Activated CD4-positive, alpha-beta T cell treated with anti-CD3 and anti-CD28 coated beads, Interleukin-2, amount 10 ng/mL, durations not matched to agents 24 days and 14 days (primary cell): Measurements from ENCODE around the gene SPP2. TPM values are rescaled to one million over a fixed set of nuclear protein-coding genes. Genes with fewer than 3 reads are reported as not detected.
A peak's percentile ranks its signal among the peaks of the same experiment; 100 is the strongest.

Experiments
- DNase-seq: peaks from one replicate; pipeline ENCODE4 v3.0.0; 2022
- H3K27ac Mint-ChIP-seq: one replicate; pipeline ENCODE4 v1.8.0; 2022; ENCODE audit warnings: mild to moderate bottlenecking, mixed read lengths
- H3K27me3 Mint-ChIP-seq: one replicate; pipeline ENCODE4 v1.8.0; 2022; ENCODE audit warnings: mixed read lengths
- H3K36me3 Mint-ChIP-seq: one replicate; pipeline ENCODE4 v1.8.0; 2022; ENCODE audit warnings: low read depth, mild to moderate bottlenecking, mixed read lengths
- H3K4me1 Mint-ChIP-seq: one replicate; pipeline ENCODE4 v1.8.0; 2021; ENCODE audit warnings: mixed read lengths
- H3K4me3 Mint-ChIP-seq: one replicate; pipeline ENCODE4 v1.8.0; 2022; ENCODE audit warnings: mild to moderate bottlenecking, moderate library complexity, mixed read lengths
- H3K9me3 Mint-ChIP-seq: one replicate; pipeline ENCODE4 v1.8.0; 2021; ENCODE audit warnings: mixed read lengths
- intact Hi-C: fragments of 100-400 bp; cut with micrococcal nuclease; formaldehyde crosslinking; loops from one replicate; pipeline ENCODE4 v1.15.1; 2023
- total RNA-seq: library from RNA; stranded (reverse); gene quantifications from 2 replicates; pipeline ENCODE4 v1.2.3, GENCODE V29; 2022

The SPP2 gene
- total RNA-seq, 1 donor from 2014 or later, result not detected

DNA sequence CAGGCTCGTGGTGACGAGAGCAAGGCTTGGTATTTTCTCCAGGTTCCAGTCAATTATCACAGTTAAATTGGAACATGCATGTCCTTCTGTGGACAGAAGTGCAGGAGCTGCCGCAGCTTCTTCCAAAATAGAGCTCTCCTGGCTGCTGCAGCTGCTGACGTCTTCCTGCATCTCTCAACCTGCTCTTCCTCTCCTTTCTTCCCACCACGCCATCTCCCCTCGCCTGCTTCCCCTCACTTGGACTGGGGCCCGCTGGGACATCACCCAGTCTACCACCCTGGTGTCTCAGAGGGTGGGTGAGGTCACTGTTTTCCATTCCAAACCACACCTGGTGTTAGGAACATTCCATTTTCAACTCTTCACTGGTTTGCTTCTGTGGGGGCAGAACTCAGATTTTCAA is 41.4 kb downstream of the SPP2 start:
- Mint-ChIP-seq H3K36me3 (no peaks in the 10 kb centered on the region), H3K9me3 (no peaks in the 10 kb centered on the region), H3K27me3 (peaks cover 27% of the 10 kb centered on the region), H3K4me1 (no peaks in the 10 kb centered on the region), H3K4me3 (no peak overlapping the region), H3K27ac (no peak overlapping the region)
- DNase-seq, result no peak
- intact Hi-C loops, result no loop called here

DNA sequence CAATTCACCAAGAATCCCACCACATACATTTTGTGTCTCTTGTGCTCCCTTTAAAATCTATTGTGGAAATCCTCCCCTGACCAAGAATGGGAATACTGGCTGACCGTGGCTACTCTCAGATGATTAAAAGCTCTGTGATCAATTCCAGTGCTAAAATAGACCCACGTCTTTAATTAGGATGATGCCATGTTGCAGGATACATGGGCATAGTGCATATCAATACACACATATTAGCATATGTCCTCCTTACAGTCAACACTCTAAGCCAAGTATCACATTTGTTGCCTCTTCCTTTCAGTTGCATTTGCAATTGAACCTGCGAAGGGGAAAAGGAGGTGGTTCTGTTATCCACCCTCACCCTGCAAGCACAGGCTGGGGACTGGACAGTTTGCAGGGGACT is 41.8 kb downstream of the SPP2 start:
- Mint-ChIP-seq H3K27ac (no peak overlapping the region), H3K36me3 (no peaks in the 10 kb centered on the region), H3K9me3 (no peaks in the 10 kb centered on the region), H3K4me3 (no peak overlapping the region), H3K4me1 (no peaks in the 10 kb centered on the region), H3K27me3 (peaks cover 24% of the 10 kb centered on the region)
- intact Hi-C loops, result no loop called here
- peak; percentile 45 for DNase-seq

DNA sequence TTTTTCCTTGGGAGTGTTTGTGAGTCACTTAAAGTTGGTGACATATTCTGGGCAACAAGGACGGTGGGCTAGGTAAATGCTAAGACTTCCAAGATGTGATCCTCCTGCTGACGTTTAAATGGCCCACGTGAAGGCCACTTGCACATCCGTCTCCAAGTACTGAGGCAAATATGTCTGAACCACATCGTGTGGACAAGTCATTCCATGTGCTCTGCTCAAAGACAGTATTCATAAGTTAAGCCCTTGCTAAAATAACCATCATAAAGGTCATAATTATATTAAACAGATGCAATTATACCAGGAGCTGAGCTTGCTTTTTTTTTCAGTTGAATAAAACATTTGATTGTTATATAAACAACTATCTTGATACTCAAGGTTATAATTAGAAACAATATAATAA is 44.8 kb downstream of the SPP2 start:
- Mint-ChIP-seq H3K27ac (no peak overlapping the region), H3K4me1 (peaks cover 7% of the 10 kb centered on the region), H3K36me3 (peaks cover 2% of the 10 kb centered on the region), H3K4me3 (no peak overlapping the region), H3K9me3 (no peaks in the 10 kb centered on the region), H3K27me3 (peaks cover 13% of the 10 kb centered on the region)
- DNase-seq, result no peak
- intact Hi-C loops, result no loop called here

DNA sequence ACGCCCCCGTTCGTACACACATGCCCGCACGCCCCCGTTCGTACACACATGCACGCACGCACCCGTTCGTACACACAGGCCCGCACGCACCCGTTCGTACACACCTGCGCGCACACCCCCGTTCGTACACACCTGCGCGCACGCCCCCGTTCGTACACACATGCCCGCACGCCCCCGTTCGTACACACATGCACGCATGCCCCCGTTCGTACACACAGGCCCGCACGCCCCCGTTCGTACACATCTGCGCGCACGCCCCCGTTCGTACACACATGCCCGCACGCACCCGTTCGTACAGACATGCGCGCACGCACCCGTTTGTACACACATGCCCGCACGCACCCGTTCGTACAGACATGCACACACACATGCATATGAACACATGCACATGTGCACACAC is 45.7 kb downstream of the SPP2 start:
- no peak overlapping the region for H3K4me3 Mint-ChIP-seq
- H3K36me3 Mint-ChIP-seq, result peaks cover 2% of the 10 kb centered on the region
- DNase-seq, result no peak
- H3K27me3 Mint-ChIP-seq, result peaks cover 15% of the 10 kb centered on the region
- peaks cover 16% of the 10 kb centered on the region for H3K4me1 Mint-ChIP-seq
- H3K27ac Mint-ChIP-seq, result no peak overlapping the region
- intact Hi-C loops, result no loop called here
- no peaks in the 10 kb centered on the region for H3K9me3 Mint-ChIP-seq

DNA sequence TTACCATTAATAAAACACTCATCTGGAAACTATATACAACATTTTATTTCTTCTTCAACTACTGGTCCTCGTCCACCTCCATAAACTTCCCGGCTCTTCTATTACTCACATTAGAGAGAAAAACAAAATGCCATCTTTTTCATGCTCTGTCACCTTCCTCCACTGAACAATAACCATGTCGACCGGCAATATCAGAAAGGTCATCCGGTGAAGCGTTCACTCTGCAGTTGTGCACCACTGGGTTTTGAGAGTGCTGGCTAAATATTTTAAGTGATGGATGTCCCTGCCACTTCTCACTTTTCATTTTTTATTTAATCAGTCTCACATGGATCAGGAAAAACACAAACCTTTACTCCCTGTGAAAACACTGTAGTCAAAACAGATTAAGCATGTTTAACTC is 48.2 kb downstream of the SPP2 start:
- H3K9me3 Mint-ChIP-seq, result no peaks in the 10 kb centered on the region
- H3K4me1 Mint-ChIP-seq, result peaks cover 27% of the 10 kb centered on the region
- no peak overlapping the region for H3K4me3 Mint-ChIP-seq
- intact Hi-C loops, result no loop called here
- DNase-seq, result no peak
- H3K27me3 Mint-ChIP-seq, result peaks cover 18% of the 10 kb centered on the region
- no peak overlapping the region for H3K27ac Mint-ChIP-seq
- H3K36me3 Mint-ChIP-seq, result peaks cover 2% of the 10 kb centered on the region

DNA sequence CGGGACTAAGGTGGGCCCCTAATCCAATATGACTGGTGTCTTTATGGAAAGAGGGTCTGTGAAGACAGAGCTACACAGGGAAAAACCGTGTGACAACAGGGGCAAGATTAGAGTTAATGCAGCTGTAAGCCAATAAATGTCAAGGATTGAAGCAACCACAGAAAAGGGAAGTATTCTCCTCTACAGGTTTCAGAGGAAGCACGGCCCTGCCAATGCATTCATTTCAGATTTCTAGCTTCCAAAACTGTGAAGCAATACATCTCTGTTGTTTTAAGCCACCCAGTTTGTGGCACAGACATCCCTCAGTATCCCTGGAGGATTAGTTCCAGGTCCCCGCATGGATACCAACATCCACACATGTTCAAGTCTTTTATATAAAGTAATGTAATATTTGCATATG is 48.8 kb downstream of the SPP2 start:
- Mint-ChIP-seq H3K9me3 (no peaks in the 10 kb centered on the region), H3K36me3 (peaks cover 2% of the 10 kb centered on the region), H3K4me3 (no peak overlapping the region), H3K4me1 (peaks cover 27% of the 10 kb centered on the region), H3K27me3 (peaks cover 18% of the 10 kb centered on the region), H3K27ac (no peak overlapping the region)
- DNase-seq, result no peak
- intact Hi-C loops, result no loop called here

DNA sequence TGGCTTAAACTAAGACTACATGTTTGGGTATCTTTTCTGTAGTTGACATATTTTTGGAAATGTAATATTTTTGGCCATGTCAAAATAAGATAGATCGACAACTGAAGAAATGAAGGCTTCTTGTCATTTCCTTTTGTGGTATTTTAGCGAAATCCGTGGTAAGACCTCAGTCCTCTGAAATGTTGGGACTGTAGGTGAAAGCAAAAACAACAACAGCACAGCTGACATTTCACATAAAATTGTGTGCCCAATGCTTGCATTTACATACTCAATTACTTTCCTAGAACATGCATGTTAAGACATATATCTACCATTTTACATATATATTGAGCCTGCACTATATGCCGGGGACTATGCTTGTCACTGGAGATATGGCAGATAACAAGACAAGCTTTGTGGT is 50.2 kb downstream of the SPP2 start:
- Mint-ChIP-seq H3K9me3 (no peaks in the 10 kb centered on the region), H3K27me3 (peaks cover 17% of the 10 kb centered on the region), H3K27ac (no peak overlapping the region), H3K36me3 (peaks cover 2% of the 10 kb centered on the region), H3K4me1 (peaks cover 27% of the 10 kb centered on the region), H3K4me3 (no peak overlapping the region)
- DNase-seq, result peak; percentile 78
- intact Hi-C loops, result no loop called here

DNA sequence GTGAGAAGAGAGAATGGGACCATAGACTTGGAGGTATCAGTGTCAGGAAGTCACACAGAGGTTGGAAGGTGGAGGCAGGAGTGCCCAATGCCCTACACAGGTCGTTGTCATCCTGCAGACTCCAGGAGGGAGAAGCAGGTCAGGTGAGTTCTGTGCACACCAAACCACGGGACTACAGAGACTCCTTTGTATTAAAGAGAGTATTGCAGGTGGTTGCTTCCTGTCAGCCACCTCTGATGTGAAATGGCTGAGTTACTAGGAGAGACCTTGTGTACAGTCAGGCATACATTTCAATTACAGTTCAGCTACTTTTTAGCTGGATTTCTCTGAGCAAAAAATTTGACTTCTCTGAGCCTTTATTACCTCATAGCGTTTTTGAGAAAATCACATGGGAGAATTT is 51.6 kb downstream of the SPP2 start:
- Mint-ChIP-seq H3K4me1 (peaks cover 27% of the 10 kb centered on the region), H3K36me3 (peaks cover 2% of the 10 kb centered on the region), H3K27me3 (peaks cover 25% of the 10 kb centered on the region), H3K27ac (no peak overlapping the region), H3K4me3 (no peak overlapping the region), H3K9me3 (peaks cover 5% of the 10 kb centered on the region)
- intact Hi-C loops, result no loop called here
- DNase-seq, result peak; percentile 73

DNA sequence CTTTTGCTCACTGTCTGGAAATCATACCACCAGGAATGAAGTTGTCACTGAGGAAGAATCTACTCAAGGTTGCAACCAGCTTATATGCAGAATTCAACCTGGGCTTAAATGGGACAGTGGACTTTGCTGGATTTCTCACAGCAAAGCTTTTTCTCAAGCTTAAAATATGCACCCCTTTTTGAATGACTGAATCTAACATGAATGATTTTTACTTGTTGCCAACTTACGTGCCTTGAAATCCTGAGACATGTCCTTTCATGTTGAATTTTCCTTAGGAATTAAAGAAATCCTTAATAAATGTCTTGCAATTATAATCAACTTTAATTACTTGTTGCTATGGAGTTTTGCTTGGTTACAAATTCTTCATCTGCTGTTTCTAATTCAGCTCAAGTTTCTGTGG is 57.4 kb downstream of the SPP2 start:
- H3K36me3 Mint-ChIP-seq, result no peaks in the 10 kb centered on the region
- peaks cover 35% of the 10 kb centered on the region for H3K27me3 Mint-ChIP-seq
- peaks cover 2% of the 10 kb centered on the region for H3K4me1 Mint-ChIP-seq
- H3K9me3 Mint-ChIP-seq, result peaks cover 5% of the 10 kb centered on the region
- DNase-seq, result no peak
- no peak overlapping the region for H3K4me3 Mint-ChIP-seq
- intact Hi-C loops, result no loop called here
- no peak overlapping the region for H3K27ac Mint-ChIP-seq

DNA sequence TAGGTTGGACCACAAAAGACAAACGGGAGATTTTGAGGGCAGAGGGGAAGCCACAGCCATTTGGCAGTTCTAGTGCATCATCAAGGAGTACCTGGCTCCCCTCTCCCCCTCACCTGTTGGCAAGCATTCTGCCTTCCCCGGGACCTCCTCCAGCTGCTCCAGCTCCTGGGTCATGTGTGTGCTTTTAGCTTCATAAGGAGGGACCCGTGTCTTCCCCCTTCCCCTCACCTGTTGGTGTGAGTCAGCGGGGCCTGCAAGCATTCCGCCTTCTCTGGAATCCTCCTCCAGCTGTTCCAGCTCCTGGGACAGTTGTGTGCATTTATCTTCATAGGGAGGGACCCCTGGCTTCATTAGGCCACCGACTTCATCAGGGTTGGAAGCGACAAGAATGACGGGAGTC is 58.8 kb downstream of the SPP2 start:
- peaks cover 33% of the 10 kb centered on the region for H3K27me3 Mint-ChIP-seq
- no peak overlapping the region for H3K27ac Mint-ChIP-seq
- intact Hi-C loops, result no loop called here
- H3K4me1 Mint-ChIP-seq, result no peaks in the 10 kb centered on the region
- no peaks in the 10 kb centered on the region for H3K36me3 Mint-ChIP-seq
- no peak overlapping the region for H3K4me3 Mint-ChIP-seq
- peaks cover 5% of the 10 kb centered on the region for H3K9me3 Mint-ChIP-seq
- no peak for DNase-seq

DNA sequence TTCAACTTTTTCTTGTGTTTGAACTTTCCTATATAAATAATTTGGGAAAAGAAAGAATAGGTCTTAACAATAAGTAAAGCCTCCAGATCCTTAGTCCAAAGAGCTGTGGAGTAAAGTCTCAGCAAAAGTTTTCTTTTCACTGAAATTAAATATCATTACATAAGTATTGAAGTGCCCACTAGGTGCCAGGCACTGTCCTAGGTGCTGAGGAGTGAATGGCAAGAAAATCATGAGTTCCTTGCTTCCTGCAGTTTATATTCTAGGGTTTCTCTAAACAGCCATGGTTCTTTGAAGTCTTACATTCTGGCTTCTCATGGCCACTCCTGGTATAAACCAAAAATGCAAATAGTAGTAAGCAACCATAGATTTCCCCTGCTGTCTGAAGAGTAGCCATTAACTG is 59.7 kb downstream of the SPP2 start:
- H3K36me3 Mint-ChIP-seq, result no peaks in the 10 kb centered on the region
- no peak overlapping the region for H3K27ac Mint-ChIP-seq
- intact Hi-C loops, result no loop called here
- H3K4me3 Mint-ChIP-seq, result no peak overlapping the region
- DNase-seq, result no peak
- H3K9me3 Mint-ChIP-seq, result peaks cover 5% of the 10 kb centered on the region
- no peaks in the 10 kb centered on the region for H3K4me1 Mint-ChIP-seq
- H3K27me3 Mint-ChIP-seq, result peaks cover 40% of the 10 kb centered on the region

DNA sequence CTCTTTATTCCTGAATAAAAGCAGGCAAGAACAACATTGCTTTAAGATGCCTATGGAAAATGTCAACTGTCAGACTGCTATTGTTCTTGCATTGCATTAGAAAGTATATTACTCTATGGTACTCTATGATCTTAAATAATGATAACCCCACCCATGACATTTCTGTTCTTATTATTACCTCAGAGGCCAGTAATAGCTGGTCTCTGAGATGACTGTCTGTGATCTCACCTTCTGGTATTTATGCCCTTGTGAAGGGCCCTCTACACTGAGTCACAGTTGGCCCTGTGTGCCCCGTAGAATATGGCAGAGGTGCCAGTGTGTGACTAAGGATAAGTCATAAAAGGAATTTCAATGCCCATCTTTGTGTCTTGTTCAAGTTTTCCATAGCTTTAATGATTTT is 61.0 kb downstream of the SPP2 start:
- Mint-ChIP-seq H3K36me3 (no peaks in the 10 kb centered on the region), H3K27me3 (peaks cover 38% of the 10 kb centered on the region), H3K27ac (no peak overlapping the region), H3K4me3 (no peak overlapping the region), H3K9me3 (no peaks in the 10 kb centered on the region), H3K4me1 (no peaks in the 10 kb centered on the region)
- intact Hi-C loops, result no loop called here
- DNase-seq, result no peak

DNA sequence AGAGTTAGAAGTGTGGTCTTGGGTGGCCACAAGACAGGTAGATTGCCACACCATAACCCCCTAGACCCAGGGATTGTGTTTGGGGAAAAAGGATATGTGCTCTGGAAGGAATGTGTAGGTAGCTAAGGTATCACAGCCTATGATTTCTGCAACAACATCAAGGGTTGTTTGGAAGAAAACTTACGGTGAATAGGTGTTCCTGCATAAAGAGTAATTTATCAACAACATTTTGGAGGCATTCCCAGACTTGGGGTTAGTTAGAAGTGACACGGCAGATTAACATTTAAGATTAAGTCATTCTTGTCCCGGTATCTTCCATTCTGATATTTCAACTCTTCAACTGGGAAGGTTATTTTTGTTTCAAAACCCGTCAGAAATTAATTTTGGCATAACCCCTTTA is 65.5 kb downstream of the SPP2 start:
- H3K4me1 Mint-ChIP-seq, result no peaks in the 10 kb centered on the region
- H3K27me3 Mint-ChIP-seq, result peaks cover 33% of the 10 kb centered on the region
- H3K36me3 Mint-ChIP-seq, result no peaks in the 10 kb centered on the region
- H3K4me3 Mint-ChIP-seq, result no peak overlapping the region
- no peaks in the 10 kb centered on the region for H3K9me3 Mint-ChIP-seq
- H3K27ac Mint-ChIP-seq, result no peak overlapping the region
- intact Hi-C loops, result no loop called here
- DNase-seq, result no peak

DNA sequence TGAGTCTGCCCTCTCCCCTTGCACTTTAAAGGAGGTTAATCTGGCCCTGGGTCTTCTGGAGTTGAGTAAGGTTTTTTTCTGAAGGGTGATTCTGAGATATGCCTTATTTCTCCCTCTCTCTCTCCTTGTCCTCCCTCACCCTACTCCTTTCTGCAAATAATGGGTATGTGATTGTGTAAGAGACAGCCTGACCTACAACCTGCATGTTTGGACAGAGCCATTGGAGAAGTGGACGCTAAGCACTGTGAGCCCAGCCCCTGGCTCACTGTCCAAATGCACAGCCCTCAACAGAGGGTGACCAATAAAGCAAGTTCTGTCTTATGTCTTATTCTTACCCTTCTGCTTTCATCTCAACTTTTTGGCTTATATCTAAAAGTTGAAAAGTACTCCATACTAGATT is 71.5 kb downstream of the SPP2 start:
- intact Hi-C loops, result no loop called here

DNA sequence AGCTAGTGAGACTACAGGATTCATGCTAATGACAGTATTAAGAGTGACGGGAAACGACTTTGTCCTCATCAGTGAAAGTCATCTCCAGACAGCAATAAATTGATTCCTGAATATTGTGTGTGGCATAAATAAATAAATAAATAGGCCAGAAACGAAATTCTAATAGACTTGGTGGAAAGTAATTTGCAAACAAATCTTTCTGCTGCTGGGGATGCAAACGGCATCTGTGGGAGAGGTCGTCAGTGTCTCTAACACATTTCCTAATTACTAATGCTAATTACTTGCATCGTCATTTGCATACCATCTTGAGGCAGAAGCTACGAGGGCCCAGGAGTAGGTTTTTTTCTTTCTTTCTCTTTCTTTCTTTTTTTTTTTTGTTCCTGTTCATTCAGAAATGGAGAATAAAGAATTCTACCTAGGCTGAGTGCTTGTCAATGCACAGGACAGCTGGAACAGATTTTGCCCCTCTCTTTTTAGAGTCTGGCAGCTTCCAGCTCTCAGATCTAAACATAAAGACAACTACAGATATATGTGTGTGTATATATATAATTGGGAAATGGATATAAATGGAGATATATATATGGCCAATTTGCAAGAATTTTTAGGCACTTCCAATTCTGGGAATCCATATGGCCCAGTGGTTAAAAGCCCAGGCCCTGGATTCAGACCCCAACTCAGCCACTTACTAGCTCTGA is 75.1 kb downstream of the SPP2 start:
- no peaks in the 10 kb centered on the region for H3K36me3 Mint-ChIP-seq

More for the DNA sequence above, 71.5 kb downstream of the SPP2 start:
- Mint-ChIP-seq H3K27me3 (peaks cover 15% of the 10 kb centered on the region), H3K4me3 (no peak overlapping the region), H3K9me3 (no peaks in the 10 kb centered on the region), H3K4me1 (no peaks in the 10 kb centered on the region), H3K27ac (no peak overlapping the region), H3K36me3 (no peaks in the 10 kb centered on the region)
- no peak for DNase-seq

More for the DNA sequence above, 75.1 kb downstream of the SPP2 start:
- no peak overlapping the region for H3K27ac Mint-ChIP-seq
- peaks cover 3% of the 10 kb centered on the region for H3K4me1 Mint-ChIP-seq
- DNase-seq, result no peak
- peaks cover 20% of the 10 kb centered on the region for H3K27me3 Mint-ChIP-seq
- no peak overlapping the region for H3K4me3 Mint-ChIP-seq
- intact Hi-C loops, result no loop called here
- no peaks in the 10 kb centered on the region for H3K9me3 Mint-ChIP-seq
